SU-DHL-6 (cell line): ENCODE measurements around the gene CCDC169.

ENCODE experiments used
- CTCF ChIP-seq: fragments of 200-600 bp; sonication (generic); IDR thresholded peaks from one replicate; pipeline ENCODE4 v1.5.1; 2017; ENCODE audit warnings: antibody characterized with exemption, mild to moderate bottlenecking, low read length, moderate library complexity; ENCODE audit not compliant: insufficient read depth, poor library complexity, severe bottlenecking
- EZH2phosphoT487 ChIP-seq: fragments of 200-600 bp; sonication (generic), shearing (Covaris generic); conservative IDR thresholded peaks from 2 replicates; pipeline ENCODE4 v1.6.1; 2018; ENCODE audit warnings: mild to moderate bottlenecking, antibody characterized with exemption, low read length, moderate library complexity, mixed read lengths

DNA sequence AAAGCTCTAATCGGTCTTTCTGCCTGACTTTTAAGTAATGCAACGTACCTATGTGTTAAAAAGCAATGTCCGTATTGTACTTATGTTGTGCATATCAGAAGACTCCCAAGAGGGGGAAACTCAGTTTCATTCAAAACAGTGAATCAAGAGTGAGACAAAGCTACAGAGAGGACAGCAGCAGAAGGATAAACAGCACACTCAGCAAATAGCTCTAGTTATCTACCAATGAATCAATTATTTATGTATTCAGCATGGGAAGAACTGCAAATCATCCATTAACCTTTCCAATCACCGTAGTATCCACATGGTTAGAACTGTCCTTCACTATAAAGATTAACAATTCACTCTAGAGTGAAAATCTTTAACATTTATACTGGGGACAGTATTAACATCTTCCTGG lies 46.6 kb downstream of the CCDC169 start:
- TF ChIP-seq CTCF (no peak), EZH2phosphoT487 (no peak)
